Stimulated activated CD4-positive, alpha-beta T cell treated with anti-CD3 and anti-CD28 coated beads, Interleukin-12 subunit alpha, Interleukin-12 subunit beta, amount 100 ng/mL, for 24 hours (primary cell): ENCODE measurements around the gene TMEM150B.
A peak's percentile ranks its signal among the peaks of the same experiment; 100 is the strongest.

Source experiments
- DNase-seq, 2 experiments: peaks; one replicate each; pipeline ENCODE4 v3.0.0-alpha.2; 2020; ENCODE audit warnings: low read depth in 2 of 2

The TMEM150B gene

DNA sequence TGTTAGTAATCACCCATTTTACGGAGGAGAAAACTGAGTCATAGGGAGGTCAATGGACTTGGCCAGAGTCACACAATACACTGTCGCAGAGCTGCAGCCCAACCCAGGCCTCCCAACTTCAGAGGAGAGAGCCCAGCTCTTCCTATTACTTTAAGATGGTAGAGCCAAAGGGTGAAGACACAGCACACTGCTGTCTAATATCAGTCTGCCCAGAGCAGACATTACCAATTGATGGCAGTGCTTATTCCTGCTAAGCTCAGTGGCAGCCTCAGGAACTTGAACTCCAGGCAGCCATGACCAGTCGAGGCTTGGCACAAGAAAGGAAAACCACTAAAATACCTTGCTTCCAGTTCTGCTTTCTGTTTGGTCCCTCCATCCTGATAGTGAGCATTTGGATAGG lies 18.4 kb downstream of the TMEM150B start:
- DNase-seq = no peak

DNA sequence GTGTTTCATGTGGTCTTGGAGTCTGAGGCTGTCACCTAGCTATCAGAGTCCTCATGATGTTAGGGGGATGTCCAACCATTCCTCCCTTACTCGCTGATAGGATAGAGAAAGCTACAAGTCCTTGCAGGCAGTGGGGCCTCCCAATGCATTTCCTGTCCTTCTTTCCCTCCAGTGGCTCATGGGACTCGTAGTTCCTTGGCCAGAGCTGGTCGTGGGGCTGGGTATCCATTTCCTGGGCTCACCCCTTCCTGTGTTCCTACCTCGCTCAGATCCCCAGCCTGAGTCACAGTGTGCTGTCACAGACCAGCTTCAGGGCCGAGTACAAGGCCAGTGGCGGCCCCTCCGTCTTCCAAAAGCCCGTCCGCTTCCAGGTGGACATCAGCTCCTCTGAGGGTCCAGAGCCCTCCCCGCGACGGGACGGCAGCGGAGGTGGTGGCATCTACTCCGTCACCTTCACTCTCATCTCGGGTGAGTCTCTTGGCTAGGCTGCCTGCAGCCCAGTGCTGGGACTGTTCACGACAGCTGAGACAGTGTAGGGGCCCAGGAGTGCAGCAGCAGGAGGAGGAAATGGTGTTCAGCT lies 19.1 kb downstream of the TMEM150B start:
- no peak for DNase-seq

DNA sequence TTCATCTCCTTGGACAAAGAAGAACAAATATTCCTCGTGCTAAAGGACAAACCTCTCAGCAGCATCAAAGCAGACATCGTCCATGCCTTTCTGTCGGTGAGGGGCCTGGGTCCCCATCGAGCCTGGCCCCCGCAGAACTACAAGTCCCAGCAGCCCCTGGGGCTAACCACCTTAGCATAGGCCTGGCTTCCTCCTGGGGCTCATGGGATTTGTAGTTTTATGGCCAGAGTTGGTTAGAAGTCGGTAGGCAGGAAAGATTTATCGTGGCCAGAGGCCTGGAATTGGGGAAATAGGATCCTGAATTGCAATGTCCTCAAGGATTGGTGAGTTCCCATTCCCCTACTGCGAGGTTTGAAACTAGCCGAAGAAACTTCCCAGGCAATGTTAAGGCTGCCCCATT lies 19.6 kb downstream of the TMEM150B start:
- DNase-seq = peak; percentile 32 to 34

DNA sequence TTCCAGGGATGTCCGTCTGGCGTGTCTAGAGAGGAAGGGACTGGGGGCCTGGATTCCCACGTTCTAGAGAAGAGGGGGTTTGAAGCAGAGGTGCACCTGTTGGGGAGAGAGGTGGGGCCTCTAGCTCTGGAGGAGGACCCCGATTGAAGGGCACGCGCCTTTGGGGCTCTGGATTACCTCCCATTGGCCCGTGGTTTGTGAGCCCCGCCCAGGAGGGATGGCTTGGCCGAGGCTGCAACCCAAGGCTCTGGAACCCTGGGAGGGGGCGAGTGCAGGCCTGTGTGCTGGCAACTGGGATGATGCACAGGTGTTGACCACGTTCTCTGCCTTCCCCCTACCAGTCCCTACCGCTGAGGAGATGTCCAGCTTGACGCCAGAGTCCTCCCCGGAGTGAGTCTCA lies 20.2 kb downstream of the TMEM150B start:
- no peak for DNase-seq

DNA sequence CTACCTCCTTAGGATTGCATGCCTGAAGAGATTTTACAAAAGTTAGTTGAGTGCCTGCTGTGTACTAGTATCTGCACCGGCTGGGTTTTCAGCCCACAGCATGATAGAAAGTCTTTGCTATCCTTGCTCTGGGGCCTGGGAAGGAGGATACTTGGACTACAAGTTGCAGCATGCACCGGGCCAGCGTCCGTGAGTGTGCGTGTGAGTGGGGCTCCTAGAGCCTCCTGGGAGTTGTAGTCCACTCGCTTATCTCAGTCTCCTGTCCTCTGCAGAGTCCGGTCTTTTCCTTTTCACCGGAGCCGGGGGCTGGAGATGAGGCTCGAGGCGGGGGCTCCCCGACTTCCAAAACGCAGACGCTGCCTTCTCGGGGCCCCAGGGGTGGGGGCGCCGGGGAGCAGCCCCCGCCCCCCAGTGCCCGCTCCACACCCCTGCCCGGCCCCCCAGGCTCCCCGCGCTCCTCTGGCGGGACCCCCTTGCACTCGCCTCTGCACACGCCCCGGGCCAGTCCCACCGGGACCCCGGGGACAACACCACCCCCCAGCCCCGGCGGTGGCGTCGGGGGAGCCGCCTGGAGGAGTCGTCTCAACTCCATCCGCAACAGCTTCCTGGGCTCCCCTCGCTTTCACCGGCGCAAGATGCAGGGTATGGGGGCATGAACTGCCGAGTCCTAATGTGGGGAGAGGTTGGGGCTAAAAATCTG lies 20.7 kb downstream of the TMEM150B start:
- peak in 1 of 2 experiments; percentile 24 for DNase-seq

DNA sequence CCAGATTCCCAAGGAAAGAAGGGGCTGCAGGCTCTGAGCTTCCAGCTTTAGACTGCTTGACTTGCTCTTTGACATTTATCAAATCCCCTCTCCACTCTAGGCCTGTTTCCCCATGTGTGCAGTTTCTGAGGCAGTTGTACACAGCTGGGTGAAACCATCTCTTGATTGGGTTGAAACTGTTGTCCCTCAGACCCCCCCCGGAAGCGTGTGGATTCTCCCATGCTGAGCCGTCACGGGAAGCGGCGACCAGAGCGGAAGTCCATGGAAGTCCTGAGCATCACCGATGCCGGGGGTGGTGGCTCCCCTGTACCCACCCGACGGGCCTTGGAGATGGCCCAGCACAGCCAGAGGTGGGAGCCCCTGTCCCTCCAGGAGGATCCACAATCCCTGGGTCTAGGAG lies 21.7 kb downstream of the TMEM150B start:
- no peak for DNase-seq

DNA sequence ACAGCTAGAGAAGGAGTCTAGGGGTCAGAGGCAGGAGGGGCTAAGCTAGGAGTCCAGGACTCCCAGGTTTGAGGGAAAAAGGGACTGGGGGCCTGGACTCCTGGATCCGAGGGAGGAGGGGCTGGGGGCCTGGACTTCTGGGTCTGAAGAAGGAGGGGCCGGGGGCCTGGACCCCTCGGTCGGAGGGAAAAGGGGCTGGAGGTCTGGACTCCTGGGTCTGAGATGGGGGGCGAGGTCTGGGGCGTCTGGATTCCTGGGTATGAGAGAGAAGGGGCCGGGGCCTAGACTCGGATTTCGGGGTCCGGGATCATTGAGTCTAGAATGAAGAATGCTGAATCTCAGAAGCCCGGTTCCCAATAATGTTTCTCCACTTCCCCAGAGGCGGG lies 22.8 kb downstream of the TMEM150B start:
- DNase-seq = no peak

DNA sequence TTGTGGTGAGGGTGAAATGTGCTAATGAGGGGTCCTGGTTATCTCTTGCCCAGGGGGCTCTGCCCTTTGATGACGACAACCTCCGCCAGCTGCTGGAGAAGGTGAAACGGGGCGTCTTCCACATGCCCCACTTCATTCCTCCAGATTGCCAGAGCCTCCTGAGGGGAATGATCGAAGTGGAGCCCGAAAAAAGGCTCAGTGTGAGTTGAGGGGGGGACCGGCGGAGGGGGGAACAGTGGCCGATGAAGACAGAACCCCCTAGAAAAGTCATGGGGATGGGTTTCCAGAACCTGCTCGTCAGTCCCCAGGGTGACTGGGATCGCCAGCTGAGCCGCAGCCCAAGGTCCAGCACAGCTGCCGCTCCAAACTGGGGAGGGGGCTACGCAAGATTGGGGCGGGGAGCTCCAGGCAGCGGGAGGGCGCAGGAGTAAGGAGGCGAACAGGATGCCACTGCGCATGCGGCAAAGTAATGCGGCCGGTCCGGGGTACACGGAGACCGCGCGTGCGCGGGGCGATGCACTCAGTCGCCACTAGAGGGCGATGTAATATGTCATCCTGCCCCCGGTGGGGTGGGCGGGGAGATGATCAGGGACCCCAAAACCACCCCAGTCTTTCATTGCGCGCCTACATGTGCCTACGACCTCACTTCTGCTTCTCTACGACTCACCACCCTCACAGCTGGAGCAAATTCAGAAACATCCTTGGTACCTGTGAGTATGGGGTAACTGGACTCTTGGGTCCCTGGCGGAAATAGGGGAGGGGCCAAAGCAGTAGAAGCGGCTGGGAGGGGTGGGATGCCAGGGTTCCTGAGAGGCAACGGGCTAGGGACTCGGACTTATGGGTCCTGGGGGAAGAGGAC lies 23.5 kb downstream of the TMEM150B start:
- DNase-seq = peak; percentile 91 to 97

DNA sequence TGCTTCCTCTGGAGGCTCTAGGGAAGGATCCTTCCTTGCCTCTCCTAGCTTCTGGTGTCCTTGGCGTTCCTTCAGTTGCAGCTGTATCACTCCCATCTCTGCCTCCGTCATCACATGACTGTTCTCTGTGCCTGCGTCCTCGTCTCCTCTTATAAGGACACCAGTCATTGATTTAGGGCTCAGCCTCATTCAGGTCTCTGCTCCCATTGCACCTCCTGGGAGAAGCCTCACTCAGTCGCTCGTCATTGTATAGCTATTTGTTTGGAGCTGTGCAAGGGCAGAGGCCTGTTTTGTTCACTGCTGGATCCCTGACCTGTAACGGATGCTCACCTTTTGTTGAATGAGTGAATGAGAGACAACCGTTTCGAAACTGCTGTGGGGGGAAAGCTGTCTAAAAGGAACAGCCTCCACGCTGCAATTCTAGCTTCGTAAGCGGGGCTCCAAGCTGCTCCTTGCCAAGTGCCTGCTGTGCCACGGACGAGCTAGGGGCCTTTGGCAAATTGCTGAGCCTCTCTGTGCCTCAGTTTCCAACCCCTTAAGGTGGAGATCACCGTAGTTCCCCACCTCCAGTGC lies 24.2 kb downstream of the TMEM150B start:
- no peak for DNase-seq

DNA sequence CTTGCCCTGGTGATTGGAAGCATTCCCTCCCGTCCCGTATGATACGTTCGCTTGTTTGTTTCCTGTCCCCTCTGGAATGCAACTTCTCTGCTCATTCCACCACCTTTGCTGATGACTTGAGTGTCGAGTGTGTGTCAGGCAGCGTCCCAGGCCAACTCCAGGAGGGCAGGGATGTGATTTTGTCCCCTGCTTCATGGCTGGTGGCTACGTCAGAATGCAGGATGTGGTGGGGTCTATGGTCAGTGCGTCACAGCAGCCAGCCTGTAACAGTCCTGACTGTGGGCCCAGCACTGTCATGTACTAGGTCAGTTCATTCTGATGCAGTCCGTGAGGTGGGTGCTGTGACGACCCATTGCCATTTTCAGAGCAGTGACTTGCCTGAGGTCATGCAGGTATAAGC lies 25.1 kb downstream of the TMEM150B start:
- no peak for DNase-seq

DNA sequence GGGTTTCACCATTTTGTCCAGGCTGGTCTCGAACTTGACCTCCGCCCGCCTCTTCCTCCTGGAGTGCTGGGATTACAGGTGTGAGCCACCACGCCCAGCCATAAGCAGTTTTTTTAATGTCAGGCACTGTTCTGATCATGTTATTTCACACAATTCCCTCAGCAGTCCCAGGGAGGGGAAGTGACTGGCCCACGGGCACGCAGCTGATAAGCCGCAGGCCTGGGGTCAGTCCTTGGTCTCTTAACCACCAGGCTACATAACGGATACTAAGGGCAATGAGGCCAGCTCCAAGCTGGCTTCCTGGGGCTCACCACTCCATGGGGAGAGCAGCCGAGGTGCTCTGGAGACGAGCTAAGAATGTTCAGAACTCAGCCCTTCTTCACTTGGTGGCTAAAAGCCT lies 27.9 kb downstream of the TMEM150B start:
- DNase-seq = no peak

DNA sequence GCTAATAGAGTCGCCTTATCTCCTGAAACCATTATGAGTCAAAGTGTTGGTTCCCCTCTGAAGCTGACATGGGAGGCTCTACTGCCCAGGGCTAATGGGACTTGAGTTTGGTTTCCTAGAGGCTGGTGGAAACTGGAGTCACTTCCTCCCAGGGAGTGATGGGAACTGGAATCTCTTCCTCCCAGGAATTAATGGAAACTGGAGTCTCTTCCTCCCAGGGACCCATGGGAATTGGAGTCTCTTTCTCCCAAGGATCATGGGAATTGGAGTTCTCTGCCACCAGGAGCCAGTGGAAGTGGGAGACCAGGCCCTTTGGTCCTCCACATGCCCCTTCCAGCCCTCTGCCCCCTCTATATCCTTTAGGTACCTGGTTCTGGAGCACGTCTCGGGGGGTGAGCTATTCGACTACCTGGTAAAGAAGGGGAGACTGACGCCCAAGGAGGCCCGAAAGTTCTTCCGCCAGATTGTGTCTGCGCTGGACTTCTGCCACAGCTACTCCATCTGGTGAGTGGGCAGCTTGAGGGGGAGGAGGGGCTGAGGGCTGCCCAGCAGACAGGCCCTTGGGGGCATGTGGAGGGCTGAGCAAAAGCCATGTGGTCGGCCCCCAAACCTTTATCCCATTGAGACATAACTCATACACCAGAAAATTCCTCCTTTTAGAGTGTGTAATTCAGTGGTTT lies 35.9 kb downstream of the TMEM150B start:
- no peak for DNase-seq

DNA sequence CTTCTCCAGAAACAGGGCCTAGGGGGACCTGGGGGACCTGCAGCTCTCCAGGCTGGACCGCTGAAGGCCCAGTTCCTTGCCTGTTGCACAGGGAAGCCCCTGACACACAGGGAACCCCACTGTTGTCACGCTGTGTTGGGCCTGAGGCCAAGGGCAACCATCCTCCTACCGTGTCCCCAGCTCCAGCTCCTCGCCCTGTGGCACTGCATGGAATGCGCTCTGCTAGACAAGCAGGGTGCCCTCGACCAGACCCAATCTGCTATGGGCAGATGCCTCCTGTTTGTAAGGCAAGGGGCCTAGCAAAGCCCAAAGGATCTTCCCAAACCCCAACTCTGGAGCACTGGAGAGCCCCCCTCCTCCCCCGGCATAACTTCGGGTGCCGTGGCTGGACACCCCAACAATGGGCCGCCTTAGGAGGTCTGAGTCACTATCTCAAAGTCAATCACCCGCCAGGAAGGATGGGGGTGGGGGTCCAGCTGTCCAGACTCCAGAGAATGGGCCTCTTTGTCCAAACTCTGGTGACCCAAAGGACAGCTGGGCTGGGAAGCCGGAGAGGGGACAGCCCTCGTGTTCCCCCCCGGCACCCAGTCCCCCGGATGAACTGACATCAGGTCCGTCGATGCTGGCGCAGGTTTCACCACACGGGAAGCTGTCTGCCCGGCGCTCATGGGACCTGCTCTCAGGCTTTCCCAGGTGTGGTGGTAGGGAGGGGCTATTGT lies 37.6 kb downstream of the TMEM150B start:
- no peak for DNase-seq

DNA sequence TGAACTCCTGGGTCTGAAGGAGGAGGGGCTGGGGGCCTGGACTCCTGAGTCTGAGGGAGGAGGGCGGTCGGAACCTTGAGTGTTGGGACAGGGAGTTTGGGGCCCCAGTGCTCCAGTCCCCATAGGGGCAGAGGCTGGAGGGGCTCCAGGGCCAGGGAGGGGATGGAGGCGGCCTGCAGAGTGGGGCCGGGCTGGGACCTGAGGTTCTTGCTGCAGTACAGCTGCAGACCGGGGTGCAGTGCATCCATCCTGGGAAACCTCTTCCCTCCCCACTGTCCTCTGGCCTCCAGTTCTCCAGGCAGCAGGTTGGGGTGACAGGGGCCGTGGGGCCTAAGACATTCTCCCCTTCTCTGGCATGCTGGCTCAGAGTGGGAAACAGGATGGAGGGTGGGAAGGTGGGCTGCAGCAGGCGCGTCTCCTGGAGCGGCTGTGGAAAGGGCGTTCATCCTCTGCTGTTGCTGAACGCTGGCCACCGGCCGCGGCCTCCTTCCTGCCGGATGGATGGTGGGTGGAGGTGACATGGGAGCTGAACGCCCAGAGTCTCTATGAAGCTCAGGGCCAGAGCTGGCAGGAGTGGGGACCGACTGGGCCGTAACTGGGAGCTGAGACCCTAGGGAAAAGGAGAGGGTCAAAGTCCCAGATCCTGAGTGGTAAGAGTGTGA lies 39.8 kb downstream of the TMEM150B start:
- no peak for DNase-seq

DNA sequence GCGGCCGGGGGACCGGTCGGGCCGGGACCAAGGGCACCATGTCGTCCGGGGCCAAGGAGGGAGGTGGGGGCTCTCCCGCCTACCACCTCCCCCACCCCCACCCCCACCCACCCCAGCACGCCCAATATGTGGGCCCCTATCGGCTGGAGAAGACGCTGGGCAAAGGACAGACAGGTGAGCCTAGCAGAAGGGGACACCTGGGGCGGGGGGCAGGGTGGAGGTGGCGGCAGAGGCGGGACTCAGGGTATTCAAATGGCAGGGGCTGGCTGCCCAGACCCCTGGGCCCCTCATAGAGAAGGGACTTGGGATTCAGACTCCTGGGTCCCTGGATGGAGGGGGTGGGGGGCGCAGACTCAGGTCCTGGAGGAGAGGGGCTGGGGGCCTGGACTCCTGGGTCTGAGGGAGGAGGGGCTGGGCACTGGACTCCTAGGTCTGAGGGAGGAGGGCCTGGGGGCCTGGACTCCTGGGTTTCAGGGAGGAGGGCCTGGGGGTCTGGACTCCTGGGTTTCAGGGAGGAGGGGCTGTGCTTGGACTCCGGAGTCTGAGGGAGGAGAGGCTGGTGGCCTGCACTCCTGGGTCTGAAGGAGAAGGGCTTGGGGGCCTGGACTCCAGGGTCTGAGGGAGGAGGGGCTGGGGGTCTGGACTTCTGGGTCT lies 40.6 kb downstream of the TMEM150B start:
- DNase-seq = no peak

DNA sequence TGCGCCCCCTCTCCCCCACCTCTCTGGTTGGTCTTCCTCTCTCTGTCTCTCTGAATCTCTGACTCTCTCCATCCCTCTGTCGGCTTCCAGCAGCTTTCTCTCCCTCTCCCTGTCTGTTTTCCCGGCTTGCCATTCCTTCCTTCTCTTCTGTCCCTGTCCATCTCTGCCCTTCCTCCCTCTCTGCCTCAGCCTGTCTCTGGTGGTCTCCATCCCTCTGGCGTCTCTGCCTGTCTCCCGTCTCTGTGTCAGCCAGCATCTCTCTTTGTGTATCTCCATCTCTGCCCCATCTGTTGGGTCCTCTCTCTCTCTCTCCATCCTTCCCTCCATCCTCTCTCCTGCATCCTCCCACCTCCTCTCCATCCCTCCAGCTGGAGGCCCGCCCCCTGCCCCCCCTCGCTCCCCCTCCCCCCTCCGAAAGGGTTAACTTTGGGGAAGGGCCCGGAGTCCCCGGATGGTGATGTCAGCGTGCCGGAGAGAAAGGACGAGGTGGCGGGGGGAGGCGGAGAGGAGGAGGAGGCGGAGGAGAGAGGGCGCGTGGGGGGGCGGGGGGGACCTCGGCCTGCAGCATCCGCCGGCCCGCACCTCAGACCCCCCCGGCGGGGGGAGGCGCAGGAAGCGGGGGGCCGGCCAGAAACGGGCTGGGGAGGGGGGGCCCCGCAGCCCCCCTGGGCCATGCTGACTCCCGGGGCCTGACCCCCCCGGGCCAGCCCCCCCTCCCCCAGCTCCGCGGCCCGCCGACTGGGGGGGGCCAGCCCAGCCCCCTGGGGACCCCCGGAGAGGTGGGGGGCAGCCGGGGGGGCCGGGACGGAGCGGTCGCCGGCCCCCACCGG lies 41.4 kb downstream of the TMEM150B start, which contains the start of gene BRSK1:
BRSK1 (plus strand) TSS at position 450 of the 830 bp plus-strand sequence. CDS start 446 bp downstream, outside the sequence.
- peak in 1 of 2 experiments; percentile 13 for DNase-seq

DNA sequence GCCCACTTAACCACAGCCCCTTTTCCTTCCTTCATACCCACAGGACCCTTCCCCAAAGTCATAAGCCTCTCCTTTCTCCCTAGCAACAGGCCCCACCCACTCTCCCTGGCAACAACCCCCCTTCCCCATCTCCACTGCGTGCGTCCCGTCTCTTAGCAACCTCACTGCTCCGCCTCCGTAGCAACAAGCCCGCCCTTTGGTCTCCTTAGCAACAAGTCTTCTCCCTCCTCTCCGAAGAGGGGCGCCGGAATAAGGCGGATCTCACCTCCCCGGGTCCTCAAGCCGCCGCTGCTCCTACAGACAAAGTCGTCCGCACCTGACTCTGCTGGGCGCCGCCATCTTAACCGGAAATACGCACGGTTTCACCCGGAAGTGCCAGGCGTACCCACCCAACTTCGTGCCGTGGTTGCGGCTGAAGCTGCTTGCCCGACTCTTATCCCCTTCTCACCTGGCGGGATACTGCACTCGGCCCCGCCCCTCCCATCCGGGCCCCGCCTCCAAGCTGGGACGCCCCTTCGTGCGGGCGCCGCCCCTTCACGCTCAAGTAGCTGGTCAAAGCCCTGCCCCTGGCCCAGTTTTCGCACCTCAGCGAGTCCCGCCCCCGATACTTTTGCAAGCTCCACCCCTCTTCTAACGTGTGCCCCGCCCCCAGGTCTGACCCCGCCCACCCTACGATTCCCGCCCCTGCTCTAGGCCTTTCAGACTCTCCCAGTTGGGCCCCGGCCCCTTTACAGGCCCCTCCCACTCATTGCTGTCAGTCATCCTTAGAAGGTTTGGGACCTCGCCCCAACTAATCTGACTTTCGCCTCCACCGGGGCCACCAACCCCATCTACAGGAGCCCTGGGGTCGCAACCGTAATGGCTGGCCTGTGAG lies 45.1 kb downstream of the TMEM150B start, which contains the start of gene HSPBP1:
HSPBP1 (minus strand) TSS at position 341 of the 874 bp plus-strand sequence. CDS start 502 bp downstream, outside the sequence.
- DNase-seq = peak; percentile 93

DNA sequence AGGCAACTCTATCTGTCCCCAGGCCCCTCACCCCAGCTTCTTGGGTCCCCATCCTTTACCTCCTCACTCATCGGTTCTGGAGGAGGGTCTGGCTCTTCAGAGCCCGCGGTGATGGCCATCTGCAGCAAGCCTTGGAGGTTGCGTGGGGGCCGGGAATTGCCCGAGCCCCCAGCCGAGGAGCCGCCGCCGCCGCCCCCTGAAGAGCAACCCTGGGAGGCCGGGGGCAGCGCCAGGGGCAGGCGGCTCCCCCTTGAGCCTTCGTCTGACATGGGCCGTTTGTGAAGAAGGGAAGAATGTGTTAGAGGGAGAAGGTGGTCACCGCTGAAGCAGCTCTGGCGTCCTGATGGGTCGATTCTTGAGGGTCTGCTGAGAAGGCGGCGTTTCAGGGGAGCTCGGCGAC lies 45.8 kb downstream of the TMEM150B start:
- DNase-seq = no peak
